Sigmoid colon (tissue), 7 donors: ENCODE results near the gene SDCCAG8. TPM values are rescaled to one million over a fixed set of nuclear protein-coding genes. Genes with fewer than 3 reads are reported as not detected.

Experiments used
- DNase-seq: peaks from one replicate; pipeline ENCODE4 v3.0.0-alpha.2; 2019
- H3K27ac ChIP-seq, 4 donors: fragments of 200-600 bp; sonication (generic); one replicate each; pipeline ENCODE4 v1.5.1; 2016 to 2019; ENCODE audit warnings: mild to moderate bottlenecking in 1 of 4
- H3K27me3 ChIP-seq, 3 donors: fragments of 200-600 bp; sonication (generic); one replicate each; pipeline ENCODE4 v1.5.1; 2019; ENCODE audit warnings: mild to moderate bottlenecking in 1 of 3
- H3K36me3 ChIP-seq, 4 donors: fragments of 200-600 bp; sonication (generic); one replicate each; pipeline ENCODE4 v1.5.1; 2016 to 2019
- H3K4me1 ChIP-seq, 4 donors: fragments of 200-600 bp; sonication (generic); one replicate each; pipeline ENCODE4 v1.5.1; 2017 to 2019
- H3K4me3 ChIP-seq, 4 donors: fragments of 200-600 bp; sonication (generic); one replicate each; pipeline ENCODE4 v1.5.1; 2017 to 2019; ENCODE audit warnings: mild to moderate bottlenecking in 2 of 4, moderate library complexity in 1 of 4
- H3K9me3 ChIP-seq, 4 donors: fragments of 200-600 bp in 3 of 4; sonication (generic) in 3 of 4; one replicate each; pipeline versions ENCODE4 v1.5.1 to v1.6.1; 2013 to 2019
- CTCF ChIP-seq, 4 experiments: fragments of 450-650 bp in 3 of 4; fragments of 200-600 bp in 1 of 4; IDR thresholded peaks; one replicate each; pipeline ENCODE4 v1.5.1; 2016 to 2019; ENCODE audit warnings: antibody characterized with exemption in 4 of 4, mild to moderate bottlenecking in 3 of 4, moderate library complexity in 2 of 4
- EP300 ChIP-seq, 4 donors: sonication (generic); formaldehyde crosslinking; IDR thresholded peaks; one replicate each; pipeline ENCODE4 v1.6.1; 2017; ENCODE audit warnings: antibody characterized with exemption in 4 of 4
- POLR2A ChIP-seq, 2 donors: fragments of 450-650 bp; IDR thresholded peaks; one replicate each; pipeline ENCODE4 v1.6.1; 2016; ENCODE audit warnings: antibody characterized with exemption in 2 of 2, mild to moderate bottlenecking in 2 of 2, moderate library complexity in 2 of 2
- POLR2AphosphoS5 ChIP-seq, 4 donors: sonication (generic); formaldehyde crosslinking; IDR thresholded peaks; one replicate each; pipeline ENCODE4 v1.6.1; 2017; ENCODE audit warnings: antibody characterized with exemption in 4 of 4
- WGBS, 2 donors: extraction: QIAGEN DNeasy Blood & Tissue Kit; methylation state at CpG; one replicate each; pipeline ENCODE4 v1.1.7; 2013; 5-methylcytosine and 5-hydroxymethylcytosine counted together
- intact Hi-C: fragments of 100-400 bp; cut with DNase I; formaldehyde crosslinking; loops from one replicate; pipeline ENCODE4 v1.15.1; 2023
- polyA plus RNA-seq, 3 donors: library from polyadenylated mRNA; stranded (reverse); fragments of 200-250 nt; gene quantifications; one replicate each; pipeline ENCODE4 v1.2.3, GENCODE V29; 2013
- total RNA-seq, 4 donors: library from RNA; depleted of rRNA; stranded (reverse); fragments of >200 nt; gene quantifications; one replicate each; pipeline ENCODE4 v1.1.0, GENCODE V29; 2016
- donor health status: healthy with polysubstance abuse.
- donor health status: Bipolar disorder and iron deficiency.
- donor health status: healthy.

SDCCAG8 gene
- total and polyA plus RNA-seq, 7 donors: 15.6 to 49.7 (median 30.3) TPM

GRCh38 chr1:243449373-243449772 lies 193.5 kb downstream of the SDCCAG8 start:
- peaks cover 0 to 6% (median 0%) of the 10 kb centered on the region in 4 donors for H3K36me3 ChIP-seq
- H3K9me3 ChIP-seq: no peaks in the 10 kb centered on the region
- H3K27me3 ChIP-seq: no peaks in the 10 kb centered on the region
- 92 to 94% methylated on average over 6 of the region's 6 CpGs for WGBS, 2 donors
- TF ChIP-seq POLR2AphosphoS5 (IDR thresholded peaks at IDR 0.05): no peak
- TF ChIP-seq CTCF (IDR thresholded peaks at IDR 0.05): no peak
- TF ChIP-seq POLR2A (IDR thresholded peaks at IDR 0.05): no peak
- no peak for DNase-seq
- H3K27ac ChIP-seq: no peak overlapping the region
- H3K4me3 ChIP-seq: no peak overlapping the region
- intact Hi-C loops: no loop called here
- no peaks in the 10 kb centered on the region for H3K4me1 ChIP-seq

- TF ChIP-seq EP300 (IDR thresholded peaks at IDR 0.05): no peak
- no peak for TF ChIP-seq POLR2A (IDR thresholded peaks at IDR 0.05)
- Histone ChIP-seq H3K36me3 (no peaks in the 10 kb centered on the region), H3K4me3 (no peak overlapping the region), H3K4me1 (no peaks in the 10 kb centered on the region), H3K27me3 (no peaks in the 10 kb centered on the region), H3K27ac (no peak overlapping the region), H3K9me3 (no peaks in the 10 kb centered on the region)
- 79 to 92% methylated on average over 2 of the region's 2 CpGs for WGBS, 2 donors
- DNase-seq: no peak
- intact Hi-C loops: no loop called here
These were observed 196.3 kb downstream of the SDCCAG8 start for GRCh38 chr1:243452092-243452491.

- H3K27me3 ChIP-seq: no peaks in the 10 kb centered on the region
- H3K4me3 ChIP-seq: no peak overlapping the region
- no peak for DNase-seq
- no peaks in the 10 kb centered on the region for H3K9me3 ChIP-seq
- 91 to 94% methylated on average over 17 of the region's 17 CpGs for WGBS, 2 donors
- intact Hi-C loops: no loop called here
- TF ChIP-seq EP300 (IDR thresholded peaks at IDR 0.05) (no peak), POLR2AphosphoS5 (IDR thresholded peaks at IDR 0.05) (no peak), POLR2A (IDR thresholded peaks at IDR 0.05) (no peak), CTCF (IDR thresholded peaks at IDR 0.05) (no peak)
- no peaks in the 10 kb centered on the region for H3K4me1 ChIP-seq
- H3K36me3 ChIP-seq: no peaks in the 10 kb centered on the region
- no peak overlapping the region for H3K27ac ChIP-seq
These were observed 198.6 kb downstream of the SDCCAG8 start for GRCh38 chr1:243454328-243454997.

- TF ChIP-seq EP300 (IDR thresholded peaks at IDR 0.05) (no peak), CTCF (IDR thresholded peaks at IDR 0.05) (no peak), POLR2A (IDR thresholded peaks at IDR 0.05) (no peak), POLR2AphosphoS5 (IDR thresholded peaks at IDR 0.05) (no peak)
- Histone ChIP-seq H3K4me3 (no peak overlapping the region), H3K9me3 (no peaks in the 10 kb centered on the region), H3K27me3 (no peaks in the 10 kb centered on the region), H3K27ac (no peak overlapping the region), H3K4me1 (no peaks in the 10 kb centered on the region), H3K36me3 (no peaks in the 10 kb centered on the region)
- DNase-seq: no peak
- WGBS, 2 donors: 93% methylated on average over 11 of the region's 11 CpGs
- intact Hi-C loops: no loop called here
These were observed 200.2 kb downstream of the SDCCAG8 start for GRCh38 chr1:243455760-243456651.

- no peaks in the 10 kb centered on the region for H3K4me1 ChIP-seq
- intact Hi-C loops: no loop called here
- H3K4me3 ChIP-seq: no peak overlapping the region
- H3K27ac ChIP-seq: no peak overlapping the region
- no peaks in the 10 kb centered on the region for H3K9me3 ChIP-seq
- no peaks in the 10 kb centered on the region for H3K27me3 ChIP-seq
- DNase-seq: no peak
- TF ChIP-seq EP300 (IDR thresholded peaks at IDR 0.05) (no peak), POLR2A (IDR thresholded peaks at IDR 0.05) (no peak), CTCF (IDR thresholded peaks at IDR 0.05) (no peak), POLR2AphosphoS5 (IDR thresholded peaks at IDR 0.05) (no peak)
- WGBS, 2 donors: 95% methylated on average over 9 of the region's 9 CpGs
- peaks cover 0 to 4% (median 0%) of the 10 kb centered on the region in 4 donors for H3K36me3 ChIP-seq
These were observed 201.6 kb downstream of the SDCCAG8 start for GRCh38 chr1:243457363-243457982.
